Trophoblast cell (in vitro differentiated cells and primary cell): ENCODE data around the gene ZNF784.

Experiments
- DNase-seq, 2 donors: peaks; one replicate each; pipeline ENCODE4 v3.0.0-alpha.2; 2016
- H2AFZ ChIP-seq: 2 replicates; pipeline ENCODE4 v1.6.1; 2013; ENCODE audit warnings: low read length, moderate library complexity, mild to moderate bottlenecking; ENCODE audit not compliant: insufficient read depth, poor library complexity
- H2AK5ac ChIP-seq: 2 replicates; pipeline ENCODE4 v1.6.1; 2013; ENCODE audit warnings: mild to moderate bottlenecking, low read length
- H2BK120ac ChIP-seq: 2 replicates; pipeline ENCODE4 v1.6.1; 2013; ENCODE audit warnings: low read length, mild to moderate bottlenecking, moderate library complexity; ENCODE audit not compliant: insufficient read depth, poor library complexity
- H2BK12ac ChIP-seq: 2 replicates; pipeline ENCODE4 v1.6.1; 2013; ENCODE audit warnings: mild to moderate bottlenecking, low read length, moderate library complexity
- H2BK5ac ChIP-seq: 2 replicates; pipeline ENCODE4 v1.6.1; 2013; ENCODE audit warnings: low read length, low read depth, moderate library complexity, mild to moderate bottlenecking; ENCODE audit not compliant: poor library complexity
- H3K14ac ChIP-seq: 2 replicates; pipeline ENCODE4 v1.6.1; 2013; ENCODE audit warnings: mild to moderate bottlenecking, low read length
- H3K18ac ChIP-seq: 2 replicates; pipeline ENCODE4 v1.6.1; 2013; ENCODE audit warnings: mild to moderate bottlenecking, low read length
- H3K23ac ChIP-seq: 2 replicates; pipeline ENCODE4 v1.6.1; 2013; ENCODE audit warnings: low read length
- H3K27ac ChIP-seq: 2 replicates; pipeline ENCODE4 v1.5.1; 2013; ENCODE audit warnings: low read depth, mild to moderate bottlenecking, inconsistent platforms, low read length, moderate library complexity
- H3K27me3 ChIP-seq: 2 replicates; pipeline ENCODE4 v1.6.1; 2013; ENCODE audit warnings: inconsistent platforms, mild to moderate bottlenecking, low read length, moderate library complexity; ENCODE audit not compliant: insufficient read depth
- H3K36me3 ChIP-seq, 2 experiments: 1 replicate in 1 of 2; 2 replicates in 1 of 2; pipeline ENCODE4 v1.6.1; 2013; ENCODE audit warnings: low read length in 2 of 2, mild to moderate bottlenecking in 2 of 2, moderate library complexity in 1 of 2; ENCODE audit not compliant: insufficient read depth in 2 of 2, control insufficient read depth in 1 of 2
- H3K4ac ChIP-seq: 2 replicates; pipeline ENCODE4 v1.6.1; 2013; ENCODE audit warnings: low read depth, mild to moderate bottlenecking, low read length, moderate library complexity
- H3K4me1 ChIP-seq, 2 experiments: 1 replicate in 1 of 2; 2 replicates in 1 of 2; pipeline ENCODE4 v1.6.1; 2013; ENCODE audit warnings: low read length in 2 of 2, mild to moderate bottlenecking in 2 of 2, moderate library complexity in 1 of 2; ENCODE audit not compliant: insufficient read depth in 2 of 2, control insufficient read depth in 1 of 2
- H3K4me2 ChIP-seq: 2 replicates; pipeline ENCODE4 v1.6.1; 2013; ENCODE audit warnings: inconsistent platforms, mild to moderate bottlenecking, low read length, moderate library complexity
- H3K4me3 ChIP-seq: 2 replicates; pipeline ENCODE4 v1.5.1; 2013; ENCODE audit warnings: mild to moderate bottlenecking, low read depth, low read length, inconsistent platforms
- H3K79me1 ChIP-seq: one replicate; pipeline ENCODE4 v1.6.1; 2013; ENCODE audit warnings: low read length
- H3K79me2 ChIP-seq: 2 replicates; pipeline ENCODE4 v1.6.1; 2013; ENCODE audit warnings: low read length, mild to moderate bottlenecking; ENCODE audit not compliant: control insufficient read depth, insufficient read depth, poor library complexity
- H3K9ac ChIP-seq: 2 replicates; pipeline ENCODE4 v1.6.1; 2013; ENCODE audit warnings: mild to moderate bottlenecking, low read length
- H3K9me3 ChIP-seq: 2 replicates; pipeline ENCODE4 v1.6.1; 2013; ENCODE audit warnings: low read depth, mild to moderate bottlenecking, control low read depth, inconsistent platforms, low read length; ENCODE audit not compliant: insufficient read depth
- H4K12ac ChIP-seq: 2 replicates; pipeline ENCODE4 v1.6.1; 2013; ENCODE audit warnings: low read depth, mild to moderate bottlenecking, low read length, moderate library complexity
- H4K8ac ChIP-seq: 2 replicates; pipeline ENCODE4 v1.6.1; 2013; ENCODE audit warnings: low read depth, mild to moderate bottlenecking, low read length, moderate library complexity
- H4K91ac ChIP-seq: one replicate; pipeline ENCODE4 v1.6.1; 2013; ENCODE audit warnings: low read depth, mild to moderate bottlenecking, low read length, moderate library complexity
- WGBS: extraction: QIAGEN DNeasy Blood & Tissue Kit; methylation state at CpG from one replicate; pipeline ENCODE4 v1.1.7; 2013; ENCODE audit warnings: missing lambda C conversion rate; ENCODE audit not compliant: insufficient read length, insufficient coverage; ENCODE audit errors: extremely low coverage; 5-methylcytosine and 5-hydroxymethylcytosine counted together

ZNF784 gene

GRCh38 chr19:55623130-55623529 lies 1.2 kb downstream of the ZNF784 start:
- H3K9ac ChIP-seq, result no peak overlapping the region
- no peak overlapping the region for H3K4ac ChIP-seq
- no peak overlapping the region for H3K23ac ChIP-seq
- no peak overlapping the region for H3K4me2 ChIP-seq
- H3K27me3 ChIP-seq, result no peaks in the 10 kb centered on the region
- no peak overlapping the region for H2AFZ ChIP-seq
- no peak overlapping the region for H2BK120ac ChIP-seq
- H3K27ac ChIP-seq, result no peak overlapping the region
- peaks cover 3% of the 10 kb centered on the region in 2 experiments for H3K4me1 ChIP-seq
- no peak overlapping the region for H2BK5ac ChIP-seq
- peaks cover 7% of the 10 kb centered on the region for H3K9me3 ChIP-seq
- DNase-seq, result no peak
- no peak overlapping the region for H3K4me3 ChIP-seq
- H4K91ac ChIP-seq, result no peak overlapping the region
- no peak overlapping the region for H3K18ac ChIP-seq
- no peak overlapping the region for H2AK5ac ChIP-seq
- no peak overlapping the region for H3K14ac ChIP-seq
- peaks cover 10 to 15% of the 10 kb centered on the region in 2 experiments for H3K36me3 ChIP-seq
- WGBS, result no CpG with 5 or more reads among the region's 7 CpGs
- peaks cover 5% of the 10 kb centered on the region for H3K79me2 ChIP-seq
- H4K12ac ChIP-seq, result no peak overlapping the region
- no peak overlapping the region for H4K8ac ChIP-seq
- H2BK12ac ChIP-seq, result no peak overlapping the region
- H3K79me1 ChIP-seq, result peaks cover 5% of the 10 kb centered on the region

GRCh38 chr19:55622242-55622969 lies 2.0 kb downstream of the ZNF784 start:
- DNase-seq, result no peak
- no peak overlapping the region for H3K14ac ChIP-seq
- no peak overlapping the region for H3K18ac ChIP-seq
- no peak overlapping the region for H3K4me3 ChIP-seq
- H3K79me2 ChIP-seq, result peaks cover 5% of the 10 kb centered on the region
- no peak overlapping the region for H4K91ac ChIP-seq
- H3K9ac ChIP-seq, result no peak overlapping the region
- no peak overlapping the region for H3K23ac ChIP-seq
- no peak overlapping the region for H2BK12ac ChIP-seq
- H3K27me3 ChIP-seq, result no peaks in the 10 kb centered on the region
- no peak overlapping the region for H3K4me2 ChIP-seq
- H3K27ac ChIP-seq, result no peak overlapping the region
- WGBS, result no CpG with 5 or more reads among the region's 40 CpGs
- H3K79me1 ChIP-seq, result peaks cover 5% of the 10 kb centered on the region
- no peak overlapping the region for H2BK120ac ChIP-seq
- no peak overlapping the region for H4K12ac ChIP-seq
- no peak overlapping the region for H4K8ac ChIP-seq
- peaks cover 7% of the 10 kb centered on the region for H3K9me3 ChIP-seq
- no peak overlapping the region for H2BK5ac ChIP-seq
- no peak overlapping the region for H2AK5ac ChIP-seq
- H3K36me3 ChIP-seq, result peaks cover 12 to 19% of the 10 kb centered on the region in 2 experiments
- peaks cover 3% of the 10 kb centered on the region in 2 experiments for H3K4me1 ChIP-seq
- no peak overlapping the region for H3K4ac ChIP-seq
- H2AFZ ChIP-seq, result no peak overlapping the region

GRCh38 chr19:55621673-55622231 lies 2.6 kb downstream of the ZNF784 start:
- H2AFZ ChIP-seq, result no peak overlapping the region

GRCh38 chr19:55621205-55621672 lies 3.1 kb downstream of the ZNF784 start:
- Histone ChIP-seq H3K27ac (no peak overlapping the region), H3K9ac (no peak overlapping the region), H3K4me2 (no peak overlapping the region), H2BK120ac (no peak overlapping the region), H2AK5ac (no peak overlapping the region), H3K4me3 (no peak overlapping the region), H3K4ac (no peak overlapping the region), H3K18ac (no peak overlapping the region), H4K8ac (no peak overlapping the region), H2BK12ac (no peak overlapping the region), H3K27me3 (no peaks in the 10 kb centered on the region), H2AFZ (no peak overlapping the region), H3K9me3 (peaks cover 9% of the 10 kb centered on the region), H3K79me1 (peaks cover 5% of the 10 kb centered on the region), H3K4me1 (peaks cover 3% of the 10 kb centered on the region in 2 experiments), H2BK5ac (no peak overlapping the region), H3K36me3 (peaks cover 23 to 29% of the 10 kb centered on the region in 2 experiments), H3K79me2 (peaks cover 5% of the 10 kb centered on the region), H4K12ac (no peak overlapping the region), H4K91ac (no peak overlapping the region), H3K14ac (no peak overlapping the region), H3K23ac (no peak overlapping the region)
- WGBS, result no CpG with 5 or more reads among the region's 9 CpGs
- no peak for DNase-seq

More at GRCh38 chr19:55621673-55622231, 2.6 kb downstream of the ZNF784 start:
- H3K27ac ChIP-seq, result no peak overlapping the region
- no peak overlapping the region for H3K18ac ChIP-seq
- no peak overlapping the region for H3K4me3 ChIP-seq
- no peak overlapping the region for H2BK120ac ChIP-seq
- H3K4me2 ChIP-seq, result no peak overlapping the region
- no peak overlapping the region for H3K9ac ChIP-seq
- peaks cover 18 to 24% of the 10 kb centered on the region in 2 experiments for H3K36me3 ChIP-seq
- H3K9me3 ChIP-seq, result peaks cover 8% of the 10 kb centered on the region
- no CpG with 5 or more reads among the region's 55 CpGs for WGBS
- H4K8ac ChIP-seq, result no peak overlapping the region
- H4K12ac ChIP-seq, result no peak overlapping the region
- peaks cover 3% of the 10 kb centered on the region in 2 experiments for H3K4me1 ChIP-seq
- H3K79me1 ChIP-seq, result peaks cover 5% of the 10 kb centered on the region
- no peak overlapping the region for H3K23ac ChIP-seq
- H2AK5ac ChIP-seq, result no peak overlapping the region
- peaks cover 5% of the 10 kb centered on the region for H3K79me2 ChIP-seq
- no peak overlapping the region for H4K91ac ChIP-seq
- no peak overlapping the region for H2BK12ac ChIP-seq
- H3K14ac ChIP-seq, result no peak overlapping the region
- no peak for DNase-seq
- no peak overlapping the region for H3K4ac ChIP-seq
- no peaks in the 10 kb centered on the region for H3K27me3 ChIP-seq
- H2BK5ac ChIP-seq, result no peak overlapping the region
